HCT116 (cell line): ENCODE measurements around the gene LMLN.

Experiments
- EZH2 ChIP-seq: fragments of 200-600 bp; sonication (generic); IDR thresholded peaks from 2 replicates; pipeline ENCODE4 v1.6.1; 2017; ENCODE audit warnings: antibody characterized with exemption, mixed run types
- EZH2phosphoT487 ChIP-seq: fragments of 200-600 bp; IDR thresholded peaks from 2 replicates; pipeline ENCODE4 v1.6.1; 2018; ENCODE audit warnings: antibody characterized with exemption, borderline replicate concordance
- JUND ChIP-seq: IDR thresholded peaks from 2 replicates; pipeline ENCODE4 v1.6.1; 2012
- TF ChIP-seq, protein P1 (sequence below): IDR thresholded peaks from 2 replicates; pipeline ENCODE4 v1.6.1; 2012
- TF ChIP-seq, protein P2 (sequence below), 3 experiments: fragments of 200-600 bp in 1 of 3; sonication (generic) in 1 of 3; IDR thresholded peaks in 2 of 3; conservative IDR thresholded peaks in 1 of 3; 2 replicates each; pipeline ENCODE4 v1.5.1; 2012 to 2017; ENCODE audit warnings: low read depth in 2 of 3, low read length in 2 of 3, antibody characterized with exemption in 1 of 3, borderline replicate concordance in 1 of 3, control low read depth in 1 of 3, mild to moderate bottlenecking in 1 of 3, mixed read lengths in 1 of 3, mixed run types in 1 of 3, moderate library complexity in 1 of 3; ENCODE audit not compliant: insufficient read depth in 1 of 3
- TF ChIP-seq, protein P3 (sequence below): IDR thresholded peaks from 2 replicates; pipeline ENCODE4 v1.6.1; 2012

DNA sequence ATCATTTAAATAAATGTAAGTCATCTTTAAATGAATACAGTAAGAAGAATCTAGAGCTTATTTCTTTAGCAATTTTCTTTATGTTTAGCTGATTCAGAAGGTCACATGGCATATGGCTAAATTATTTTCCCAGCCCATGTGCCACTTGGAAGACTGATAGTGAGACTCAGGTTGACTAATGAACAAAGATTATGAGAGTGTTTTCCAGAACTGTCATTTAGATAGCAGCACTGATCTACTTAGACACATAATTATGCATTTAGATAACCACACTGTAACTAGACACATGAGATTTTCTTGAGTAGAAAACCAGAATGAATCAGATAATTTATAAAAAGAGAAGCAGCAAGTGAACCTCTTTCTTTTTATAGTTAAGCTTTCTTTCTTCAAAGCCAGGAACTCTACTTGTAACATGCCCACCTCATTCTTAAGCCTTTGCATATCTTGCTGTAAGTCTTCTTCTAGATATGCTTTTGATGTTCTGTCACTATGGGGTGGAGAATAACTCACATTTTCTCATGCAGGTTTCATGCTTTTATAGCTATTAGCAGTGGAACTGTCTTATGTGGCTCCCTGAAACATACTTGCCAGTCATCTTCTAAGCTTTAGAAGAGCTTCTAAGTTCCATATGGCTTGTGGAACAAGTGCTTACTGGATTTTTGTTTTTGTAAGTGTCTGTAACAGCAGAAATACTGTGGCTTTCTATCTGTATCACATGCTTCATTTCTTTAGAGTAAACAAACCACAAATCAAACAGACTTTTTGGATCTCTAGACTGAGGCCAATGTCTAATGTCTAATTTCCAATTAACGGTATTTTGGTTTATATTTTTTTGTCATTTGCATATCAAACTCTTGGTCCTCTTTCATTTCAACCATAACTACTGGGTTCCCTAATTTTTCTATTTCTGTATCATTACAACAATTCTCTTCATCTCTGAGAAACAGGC is 101.4 kb downstream of the LMLN start:
- TF ChIP-seq, protein P1, sequence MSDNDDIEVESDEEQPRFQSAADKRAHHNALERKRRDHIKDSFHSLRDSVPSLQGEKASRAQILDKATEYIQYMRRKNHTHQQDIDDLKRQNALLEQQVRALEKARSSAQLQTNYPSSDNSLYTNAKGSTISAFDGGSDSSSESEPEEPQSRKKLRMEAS: no peak
- TF ChIP-seq JUND (no peak), EZH2phosphoT487 (no peak), EZH2 (no peak)
- TF ChIP-seq, protein P2, sequence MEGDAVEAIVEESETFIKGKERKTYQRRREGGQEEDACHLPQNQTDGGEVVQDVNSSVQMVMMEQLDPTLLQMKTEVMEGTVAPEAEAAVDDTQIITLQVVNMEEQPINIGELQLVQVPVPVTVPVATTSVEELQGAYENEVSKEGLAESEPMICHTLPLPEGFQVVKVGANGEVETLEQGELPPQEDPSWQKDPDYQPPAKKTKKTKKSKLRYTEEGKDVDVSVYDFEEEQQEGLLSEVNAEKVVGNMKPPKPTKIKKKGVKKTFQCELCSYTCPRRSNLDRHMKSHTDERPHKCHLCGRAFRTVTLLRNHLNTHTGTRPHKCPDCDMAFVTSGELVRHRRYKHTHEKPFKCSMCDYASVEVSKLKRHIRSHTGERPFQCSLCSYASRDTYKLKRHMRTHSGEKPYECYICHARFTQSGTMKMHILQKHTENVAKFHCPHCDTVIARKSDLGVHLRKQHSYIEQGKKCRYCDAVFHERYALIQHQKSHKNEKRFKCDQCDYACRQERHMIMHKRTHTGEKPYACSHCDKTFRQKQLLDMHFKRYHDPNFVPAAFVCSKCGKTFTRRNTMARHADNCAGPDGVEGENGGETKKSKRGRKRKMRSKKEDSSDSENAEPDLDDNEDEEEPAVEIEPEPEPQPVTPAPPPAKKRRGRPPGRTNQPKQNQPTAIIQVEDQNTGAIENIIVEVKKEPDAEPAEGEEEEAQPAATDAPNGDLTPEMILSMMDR (IDR thresholded peaks at IDR 0.05 in 2 of 3, conservative IDR thresholded peaks at IDR 0.05 in 1 of 3; ENCODE audit: borderline replicate concordance in 1 of 3, insufficient read depth in 1 of 3, low read depth in 2 of 3, low read length in 2 of 3): no peak
- TF ChIP-seq, protein P3, sequence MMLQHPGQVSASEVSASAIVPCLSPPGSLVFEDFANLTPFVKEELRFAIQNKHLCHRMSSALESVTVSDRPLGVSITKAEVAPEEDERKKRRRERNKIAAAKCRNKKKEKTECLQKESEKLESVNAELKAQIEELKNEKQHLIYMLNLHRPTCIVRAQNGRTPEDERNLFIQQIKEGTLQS: no peak
